ENCODE measurements around the gene FUZ. TPM values are rescaled to one million over a fixed set of nuclear protein-coding genes. Genes with fewer than 3 reads are reported as not detected.

Gene FUZ
- total RNA-seq, 4 donors from 2014 or later, result 4.7 to 13.7 (median 8.1) TPM

- H3K27me3 ChIP-seq, result no peaks in the 10 kb centered on the region
- no peak overlapping the region for H3K27ac ChIP-seq
- H3K9me3 ChIP-seq, result no peaks in the 10 kb centered on the region
- 86 to 88% methylated on average over 4 to 5 of the region's 6 CpGs for WGBS, 2 donors
- H3K4me1 ChIP-seq, result peaks cover 13 to 49% (median 17%) of the 10 kb centered on the region in 3 donors
- peaks cover 0 to 14% (median 0%) of the 10 kb centered on the region in 3 donors for H3K36me3 ChIP-seq
- TF ChIP-seq POLR2A (IDR thresholded peaks at IDR 0.05), result no peak
- TF ChIP-seq CTCF (IDR thresholded peaks at IDR 0.05), result no peak
- no peak overlapping the region for H3K4me3 ChIP-seq
- intact Hi-C loops (cut with DNase I), result loop anchor here (10.0 kb wide), 1 partner anchor 63 kb away; the partner anchor contains the start of genes AKT1S1 and TBC1D17
- DNase-seq, result no peak
Observed at GRCh38 chr19:49811328-49811727, 1.8 kb downstream of the FUZ start.

DNA sequence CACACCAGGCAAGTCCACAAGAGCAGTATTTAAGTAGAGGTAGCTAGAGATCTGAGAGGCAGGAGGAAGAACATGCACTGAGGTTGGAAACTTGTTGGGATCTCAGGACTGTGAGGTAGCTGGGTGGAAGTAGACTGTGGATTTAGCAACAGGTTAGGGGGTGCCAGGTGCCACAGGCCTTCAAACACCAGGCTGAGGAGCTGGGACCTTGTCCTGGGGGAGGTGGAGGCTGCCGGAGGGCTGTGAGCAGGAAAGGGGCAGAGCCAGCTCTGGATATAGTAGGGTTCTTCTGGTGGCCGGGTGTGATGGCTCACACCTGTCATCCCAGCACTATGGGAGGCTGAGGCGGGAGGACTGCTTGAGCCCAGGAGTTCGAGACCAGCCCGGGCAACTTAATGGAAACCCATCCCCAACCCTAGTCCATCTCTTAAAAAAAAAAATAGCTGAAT lies 3.1 kb downstream of the FUZ start:
- 88 to 100% methylated on average over 1 to 2 of the region's 5 CpGs for WGBS, 2 donors
- peaks cover 0 to 28% (median 0%) of the 10 kb centered on the region in 3 donors for H3K36me3 ChIP-seq

GRCh38 chr19:49809160-49809940 lies 3.7 kb downstream of the FUZ start:
- no peaks in the 10 kb centered on the region for H3K27me3 ChIP-seq
- intact Hi-C loops (cut with DNase I), result no loop called here
- WGBS, 2 donors, result 7 to 25% methylated on average over 10 to 21 of the region's 50 CpGs
- no peak for DNase-seq
- peak overlapping the region; percentile 68 to 94 (median 88) for H3K27ac ChIP-seq
- H3K4me3 ChIP-seq, result peak overlapping the region; percentile 40 to 90 (median 75)
- peaks cover 13 to 47% (median 17%) of the 10 kb centered on the region in 3 donors for H3K4me1 ChIP-seq
- H3K9me3 ChIP-seq, result no peaks in the 10 kb centered on the region
- peaks cover 0 to 34% (median 0%) of the 10 kb centered on the region in 3 donors for H3K36me3 ChIP-seq
- TF ChIP-seq POLR2A (IDR thresholded peaks at IDR 0.05) (no peak), CTCF (IDR thresholded peaks at IDR 0.05) (no peak)

More for the DNA sequence above, 3.1 kb downstream of the FUZ start:
- Histone ChIP-seq H3K4me1 (peaks cover 13 to 48% (median 17%) of the 10 kb centered on the region in 3 donors), H3K27me3 (no peaks in the 10 kb centered on the region), H3K4me3 (peak overlapping the region; percentile 40 to 90 (median 75)), H3K27ac (peak overlapping the region; percentile 68 to 94 (median 88)), H3K9me3 (no peaks in the 10 kb centered on the region)
- TF ChIP-seq CTCF (IDR thresholded peaks at IDR 0.05), result no peak
- no peak for TF ChIP-seq POLR2A (IDR thresholded peaks at IDR 0.05)
- intact Hi-C loops (cut with DNase I), result loop anchor here (10.0 kb wide), 1 partner anchor 65 kb away; the partner anchor contains the start of genes AKT1S1 and TBC1D17
- DNase-seq, result no peak

- H3K9me3 ChIP-seq, result no peaks in the 10 kb centered on the region
- peak overlapping the region; percentile 68 to 94 (median 88) for H3K27ac ChIP-seq
- peak overlapping the region; percentile 40 to 90 (median 75) for H3K4me3 ChIP-seq
- no peaks in the 10 kb centered on the region for H3K27me3 ChIP-seq
- 0 to 1% methylated on average over 21 to 25 of the region's 31 CpGs for WGBS, 2 donors
- TF ChIP-seq POLR2A (IDR thresholded peaks at IDR 0.05) (no peak), CTCF (IDR thresholded peaks at IDR 0.05) (no peak)
- intact Hi-C loops (cut with DNase I), result no loop called here
- DNase-seq, result peak; percentile 50
- peaks cover 10 to 41% (median 17%) of the 10 kb centered on the region in 3 donors for H3K4me1 ChIP-seq
- H3K36me3 ChIP-seq, result peaks cover 0 to 40% (median under 1%) of the 10 kb centered on the region in 3 donors
Observed at GRCh38 chr19:49808711-49809159, 4.4 kb downstream of the FUZ start.

All from esophagus squamous epithelium (tissue), 5 donors.